GM11168 (cell line): ENCODE results near the gene RAB13.

Experiments used
- in situ Hi-C: fragments of 300-500 bp; cut with MboI; formaldehyde crosslinking; loops from one replicate; pipeline ENCODE4 v1.12.0; 2022; ENCODE audit warnings: low sequenced_read_pairs; ENCODE audit not compliant: unreplicated experiment

RAB13 gene

DNA sequence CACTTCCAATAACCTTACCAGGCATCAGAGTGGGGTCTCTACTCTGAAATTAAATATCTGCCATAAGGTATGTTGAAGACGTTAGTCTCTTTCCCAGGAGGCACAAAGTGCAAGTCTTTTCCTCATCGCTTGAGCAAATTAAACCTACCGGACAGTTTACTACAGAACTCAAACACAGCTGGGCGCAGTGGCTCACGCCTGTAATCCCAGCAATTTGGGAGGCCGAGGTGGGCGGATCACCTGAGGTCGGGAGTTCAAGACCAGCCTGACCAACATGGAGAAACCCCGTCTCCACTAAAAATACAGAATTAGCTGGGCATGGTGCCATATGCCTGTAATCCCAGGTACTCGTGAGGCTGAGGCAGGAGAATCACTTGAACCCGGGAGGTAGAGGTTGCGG is 7.0 kb downstream of the RAB13 start:
- in situ Hi-C loops: loop anchor here (10.0 to 25.0 kb wide), 2 partner anchors 304 to 467 kb away; partner anchors contain the start of genes ILF2 and NPR1

- in situ Hi-C loops: loop anchor here (10.0 to 25.0 kb wide), 2 partner anchors 304 to 466 kb away; partner anchors contain the start of genes ILF2 and NPR1
These were observed 7.7 kb downstream of the RAB13 start for GRCh38 chr1:153978274-153978909.

GRCh38 chr1:153977250-153978240 is 8.6 kb downstream of the RAB13 start, which contains the start of gene JTB:
Gene JTB, minus strand, starts transcription at chr1:153977674. Its CDS starts 422 bp downstream, at chr1:153977252.
- in situ Hi-C loops: loop anchor here (10.0 to 25.0 kb wide), 2 partner anchors 303 to 465 kb away; partner anchors contain the start of genes ILF2 and NPR1

GRCh38 chr1:153976819-153977249 is 9.3 kb downstream of the RAB13 start:
- in situ Hi-C loops: loop anchor here (10.0 to 25.0 kb wide), 2 partner anchors 302 to 465 kb away; partner anchors contain the start of genes ILF2 and NPR1

DNA sequence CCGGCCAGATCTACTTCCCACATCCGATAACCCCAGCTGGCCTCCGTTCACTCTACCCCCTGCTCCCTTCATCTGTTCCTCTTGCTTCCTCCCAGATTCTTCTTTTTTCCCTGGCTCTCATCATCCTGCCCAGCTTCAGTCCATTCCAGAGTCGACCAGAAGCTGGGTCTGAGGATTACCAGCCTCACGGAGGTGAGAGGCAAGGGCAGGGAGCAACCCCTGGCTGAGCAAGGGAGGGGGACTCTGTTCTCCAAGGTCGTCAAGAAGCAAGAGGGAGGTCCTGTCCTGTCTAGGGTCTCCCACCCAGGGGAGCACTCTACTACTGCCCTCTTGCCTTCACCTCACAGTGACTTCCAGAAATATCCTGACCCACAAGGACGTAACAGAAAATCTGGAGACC is 12.6 kb downstream of the RAB13 start:
- in situ Hi-C loops: loop anchor here (10.0 kb wide), 1 partner anchor 299 kb away; the partner anchor contains the start of genes ILF2 and NPR1

- in situ Hi-C loops: loop anchor here (10.0 kb wide), 1 partner anchor 298 kb away; the partner anchor contains the start of genes ILF2 and NPR1
These were observed 13.1 kb downstream of the RAB13 start for GRCh38 chr1:153973071-153973470.

GRCh38 chr1:153970346-153970745 is 15.8 kb downstream of the RAB13 start:
- in situ Hi-C loops: loop anchor here (10.0 kb wide), 1 partner anchor 296 kb away; the partner anchor contains the start of genes ILF2 and NPR1

DNA sequence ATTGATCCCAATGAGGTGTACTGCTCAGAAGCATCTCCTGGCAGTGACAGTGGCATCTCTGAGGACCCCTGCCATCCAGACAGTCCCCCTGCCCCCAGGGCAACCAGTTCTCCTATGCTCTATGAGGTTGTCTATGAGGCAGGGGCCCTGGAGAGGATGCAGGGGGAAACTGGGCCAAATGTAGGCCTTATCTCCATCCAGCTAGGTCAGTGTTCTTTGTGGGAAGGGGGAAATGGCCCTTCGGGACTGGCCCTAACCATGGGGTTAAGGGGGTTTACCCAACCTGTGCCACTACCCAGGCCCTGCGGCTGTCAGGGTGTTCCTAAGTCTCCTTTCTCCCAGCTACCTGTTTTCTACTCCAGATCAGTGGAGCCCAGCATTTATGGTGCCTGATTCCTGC is 17.2 kb downstream of the RAB13 start:
- in situ Hi-C loops: loop anchor here (10.0 kb wide), 1 partner anchor 174 kb away; no protein-coding TSS in a partner anchor

- in situ Hi-C loops: loop anchor here (10.0 kb wide), 1 partner anchor 174 kb away; no protein-coding TSS in a partner anchor
These were observed 17.7 kb downstream of the RAB13 start for GRCh38 chr1:153968408-153968807.

DNA sequence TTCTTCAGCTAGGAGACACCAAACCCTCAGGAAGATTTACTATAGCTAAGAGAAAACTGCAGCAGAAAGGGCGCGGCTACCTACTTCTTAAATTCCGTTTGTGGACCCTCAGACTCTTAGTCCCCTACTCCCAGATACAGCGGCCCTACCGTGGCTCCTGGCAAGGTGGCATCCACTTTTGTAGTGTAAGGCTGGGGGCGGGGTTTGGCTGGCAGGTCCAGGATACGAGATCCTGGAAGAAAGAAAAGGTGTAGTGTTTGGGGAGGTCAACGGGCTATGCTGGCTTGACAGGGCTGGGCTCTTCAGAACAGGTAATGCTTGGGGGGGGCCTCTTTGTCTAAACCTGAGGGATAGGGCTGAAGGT is 18.2 kb downstream of the RAB13 start:
- in situ Hi-C loops: loop anchor here (10.0 kb wide), 1 partner anchor 173 kb away; no protein-coding TSS in a partner anchor

GRCh38 chr1:153967107-153967999 is 18.8 kb downstream of the RAB13 start, which contains the start of gene CREB3L4:
Gene CREB3L4, plus strand, starts transcription at chr1:153967902. Its CDS starts 624 bp downstream, at chr1:153968526.
- in situ Hi-C loops: loop anchor here (10.0 kb wide), 1 partner anchor 173 kb away; no protein-coding TSS in a partner anchor

DNA sequence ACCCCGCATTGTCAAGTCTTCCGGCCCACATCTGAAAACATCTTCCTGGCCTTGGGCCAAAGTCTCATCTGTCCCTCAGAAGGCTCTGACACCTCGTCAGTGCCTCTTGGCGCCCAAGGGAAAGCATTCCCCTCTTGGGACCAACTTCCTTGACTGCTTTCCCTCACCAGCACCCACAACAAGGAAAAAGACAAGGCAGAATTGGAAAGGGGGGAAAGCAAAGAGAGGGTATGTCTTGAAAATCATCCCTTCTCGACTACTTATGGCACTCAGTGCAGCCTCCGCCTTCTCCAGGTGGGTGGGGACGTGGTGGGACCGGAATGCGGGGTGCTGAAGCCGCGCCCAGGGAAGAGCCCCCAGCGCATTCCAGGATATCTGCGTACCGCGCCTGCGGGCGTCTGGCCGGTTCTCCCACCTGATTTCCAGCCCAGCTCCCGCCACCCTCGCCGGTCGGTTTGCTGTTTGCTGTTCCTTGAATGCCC is 22.2 kb downstream of the RAB13 start:
- in situ Hi-C loops: loop anchor here (10.0 kb wide), 1 partner anchor 169 kb away; no protein-coding TSS in a partner anchor

GRCh38 chr1:153963030-153963849 is 22.9 kb downstream of the RAB13 start, which contains the start of gene SLC39A1:
Gene SLC39A1, minus strand, starts transcription at chr1:153963537. Its CDS starts 822 bp downstream, at chr1:153962715.
- in situ Hi-C loops: loop anchor here (10.0 kb wide), 1 partner anchor 168 kb away; no protein-coding TSS in a partner anchor

GRCh38 chr1:153962088-153963029 is 23.8 kb downstream of the RAB13 start:
- in situ Hi-C loops: loop anchor here (10.0 kb wide), 1 partner anchor 168 kb away; no protein-coding TSS in a partner anchor

- in situ Hi-C loops: loop anchor here (10.0 kb wide), 1 partner anchor 167 kb away; no protein-coding TSS in a partner anchor
These were observed 24.7 kb downstream of the RAB13 start for GRCh38 chr1:153961421-153961820.

DNA sequence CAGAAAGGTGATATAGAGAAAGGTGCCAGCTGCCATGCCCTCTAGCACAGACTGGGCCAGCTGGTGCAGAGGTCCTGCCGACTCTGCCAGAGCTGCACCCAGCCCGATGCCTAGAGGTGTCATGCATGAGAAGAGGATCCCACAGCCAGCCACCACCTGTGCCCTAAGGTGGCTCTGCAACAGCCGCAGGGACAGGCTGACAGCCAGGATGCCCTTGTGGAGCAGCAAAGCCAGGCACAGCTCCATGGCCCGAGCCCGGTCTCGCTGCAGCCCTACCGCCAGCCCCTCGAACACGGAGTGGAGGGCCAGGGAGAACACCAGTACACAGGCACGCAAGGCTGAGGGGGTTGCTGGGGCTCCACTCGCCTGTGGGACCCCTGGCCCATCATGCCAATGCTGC is 25.9 kb downstream of the RAB13 start:
- in situ Hi-C loops: loop anchor here (10.0 kb wide), 1 partner anchor 165 kb away; no protein-coding TSS in a partner anchor
